Gastroesophageal sphincter (tissue), 4 donors: ENCODE measurements around the gene EED. TPM values are rescaled to one million over a fixed set of nuclear protein-coding genes. Genes with fewer than 3 reads are reported as not detected.
"Not testable (repeated sequence)": the region's sequence is repeated elsewhere in the genome, so short reads cannot be mapped to it uniquely, and the experiment has no call there.

Experiments
- ATAC-seq: fragments of 150-250 bp; one replicate; pipeline ENCODE4 v1.9.1; 2016; ENCODE audit warnings: mild to moderate bottlenecking, moderate library complexity
- H3K27ac ChIP-seq, 4 donors: fragments of 200-600 bp; sonication (generic) in 3 of 4; 1 replicate in 3 of 4; 2 replicates in 1 of 4; pipeline ENCODE4 v1.5.1; 2016 to 2019
- H3K27me3 ChIP-seq: fragments of 200-600 bp; sonication (generic); one replicate; pipeline ENCODE4 v1.5.1; 2019
- H3K36me3 ChIP-seq, 2 donors: fragments of 200-600 bp; sonication (generic); one replicate each; pipeline ENCODE4 v1.5.1; 2019; ENCODE audit warnings: control low read depth in 1 of 2
- H3K4me1 ChIP-seq, 3 donors: fragments of 200-600 bp; sonication (generic); 1 replicate in 2 of 3; 2 replicates in 1 of 3; pipeline ENCODE4 v1.5.1; 2016 to 2019; ENCODE audit warnings: control low read depth in 2 of 3
- H3K4me3 ChIP-seq, 2 donors: fragments of 200-600 bp; sonication (generic); one replicate each; pipeline ENCODE4 v1.5.1; 2019; ENCODE audit warnings: mild to moderate bottlenecking in 1 of 2, moderate library complexity in 1 of 2
- H3K9me3 ChIP-seq, 3 donors: fragments of 200-600 bp; sonication (generic); one replicate each; pipeline ENCODE4 v1.5.1; 2017 to 2019; ENCODE audit warnings: control low read depth in 2 of 3
- CTCF ChIP-seq, 4 experiments: fragments of 200-600 bp in 2 of 4; fragments of 450-650 bp in 2 of 4; sonication (generic) in 1 of 4; IDR thresholded peaks; one replicate each; pipeline ENCODE4 v1.5.1; 2017 to 2019; ENCODE audit warnings: antibody characterized with exemption in 4 of 4, mild to moderate bottlenecking in 2 of 4, moderate library complexity in 2 of 4
- EP300 ChIP-seq: sonication (generic); formaldehyde crosslinking; IDR thresholded peaks from one replicate; pipeline ENCODE4 v1.6.1; 2017; ENCODE audit warnings: antibody characterized with exemption, mild to moderate bottlenecking
- POLR2A ChIP-seq, 2 donors: fragments of 450-650 bp; IDR thresholded peaks; one replicate each; pipeline ENCODE4 v1.6.1; 2017; ENCODE audit warnings: antibody characterized with exemption in 2 of 2, mild to moderate bottlenecking in 2 of 2, moderate library complexity in 1 of 2
- POLR2AphosphoS5 ChIP-seq: sonication (generic); formaldehyde crosslinking; IDR thresholded peaks from one replicate; pipeline ENCODE4 v1.6.1; 2017; ENCODE audit warnings: antibody characterized with exemption
- WGBS, 2 donors: methylation state at CpG; one replicate each; pipeline ENCODE4 v1.1.5; 2018; ENCODE audit warnings: low coverage in 1 of 2; 5-methylcytosine and 5-hydroxymethylcytosine counted together
- total RNA-seq, 4 donors: library from RNA; depleted of rRNA; stranded (reverse); fragments of >200 nt; gene quantifications; one replicate each; pipeline ENCODE4 v1.1.0, GENCODE V29; 2016

Gene EED
- total RNA-seq, 4 donors from 2014 or later: 11.7 to 27.1 (median 16.6) TPM

GRCh38 chr11:86228269-86229038 lies 16.1 kb upstream of the EED start:
- Histone ChIP-seq H3K9me3 (no peaks in the 10 kb centered on the region), H3K4me1 (no peaks in the 10 kb centered on the region), H3K36me3 (no peaks in the 10 kb centered on the region), H3K27ac (no peak overlapping the region), H3K4me3 (no peak overlapping the region), H3K27me3 (no peaks in the 10 kb centered on the region)
- no peak for TF ChIP-seq POLR2A (IDR thresholded peaks at IDR 0.05)
- TF ChIP-seq EP300: no peak
- TF ChIP-seq POLR2AphosphoS5: no peak
- TF ChIP-seq CTCF (IDR thresholded peaks at IDR 0.05): no peak
- ATAC-seq: no peak
- WGBS, 2 donors: 80 to 84% methylated on average over 3 of the region's 3 CpGs

GRCh38 chr11:86229039-86229330 lies 15.6 kb upstream of the EED start:
- WGBS, 2 donors: 78 to 88% methylated on average over 1 to 3 of the region's 3 CpGs
- not testable (repeated sequence) for H3K4me1 ChIP-seq, H3K36me3 ChIP-seq, H3K9me3 ChIP-seq, H3K4me3 ChIP-seq, H3K27me3 ChIP-seq, H3K27ac ChIP-seq, ATAC-seq

- H3K4me3 ChIP-seq: no peak overlapping the region
- no peaks in the 10 kb centered on the region for H3K27me3 ChIP-seq
- no peaks in the 10 kb centered on the region for H3K9me3 ChIP-seq
- no peak for TF ChIP-seq EP300
- no peak for TF ChIP-seq POLR2A (IDR thresholded peaks at IDR 0.05)
- TF ChIP-seq CTCF (IDR thresholded peaks at IDR 0.05): no peak
- no peak for TF ChIP-seq POLR2AphosphoS5
- ATAC-seq: no peak
- no peaks in the 10 kb centered on the region for H3K36me3 ChIP-seq
- WGBS, 2 donors: 71 to 100% methylated on average over 1 of the region's 1 CpG
- no peak overlapping the region for H3K27ac ChIP-seq
- H3K4me1 ChIP-seq: no peaks in the 10 kb centered on the region
Measured at GRCh38 chr11:86230179-86230804, 14.3 kb upstream of the EED start.

GRCh38 chr11:86230921-86231434 lies 13.6 kb upstream of the EED start:
- TF ChIP-seq CTCF (IDR thresholded peaks at IDR 0.05) (no peak), POLR2A (IDR thresholded peaks at IDR 0.05) (no peak), POLR2AphosphoS5 (no peak), EP300 (no peak)
- no peak overlapping the region for H3K4me3 ChIP-seq
- H3K36me3 ChIP-seq: no peaks in the 10 kb centered on the region
- no peaks in the 10 kb centered on the region for H3K27me3 ChIP-seq
- no peak for ATAC-seq
- H3K27ac ChIP-seq: no peak overlapping the region
- H3K4me1 ChIP-seq: no peaks in the 10 kb centered on the region
- no peaks in the 10 kb centered on the region for H3K9me3 ChIP-seq

GRCh38 chr11:86232556-86232955 lies 12.0 kb upstream of the EED start:
- H3K4me1 ChIP-seq: no peaks in the 10 kb centered on the region
- no peak for ATAC-seq

More at GRCh38 chr11:86232556-86232955, 12.0 kb upstream of the EED start:
- H3K27ac ChIP-seq: no peak overlapping the region
- TF ChIP-seq CTCF (IDR thresholded peaks at IDR 0.05) (no peak), POLR2AphosphoS5 (no peak), EP300 (no peak), POLR2A (IDR thresholded peaks at IDR 0.05) (no peak)
- H3K9me3 ChIP-seq: no peaks in the 10 kb centered on the region
- H3K4me3 ChIP-seq: no peak overlapping the region
- no peaks in the 10 kb centered on the region for H3K36me3 ChIP-seq
- no peaks in the 10 kb centered on the region for H3K27me3 ChIP-seq
